ENCODE results near the gene UNC80.
A peak's percentile ranks its signal among the peaks of the same experiment; 100 is the strongest.

Gene UNC80

GRCh38 chr2:209969692-209970091 lies 198.1 kb downstream of the UNC80 start:
- no peak for DNase-seq (ENCODE audit: insufficient read length, low spot score)
- FAIRE-seq: no peak
- TF ChIP-seq SPI1 (IDR thresholded peaks at IDR 0.05; ENCODE audit: low read depth, low read length) (no peak), POLR2A (IDR thresholded peaks at IDR 0.05; ENCODE audit: low read depth, low read length) (no peak), PAX5 (IDR thresholded peaks at IDR 0.05; ENCODE audit: insufficient read depth, low read length, severe bottlenecking) (no peak), POU2F2 (IDR thresholded peaks at IDR 0.05; ENCODE audit: low read depth, low read length) (no peak), TAF1 (IDR thresholded peaks at IDR 0.05; ENCODE audit: low read depth, low read length) (no peak), POLR2AphosphoS5 (IDR thresholded peaks at IDR 0.05; ENCODE audit: low read depth, low read length) (no peak)

GRCh38 chr2:209970271-209970670 lies 198.6 kb downstream of the UNC80 start:
- DNase-seq (ENCODE audit: insufficient read length, low spot score) (no peak), FAIRE-seq (no peak)
- no peak for TF ChIP-seq POLR2A (IDR thresholded peaks at IDR 0.05; ENCODE audit: low read depth, low read length)
- TF ChIP-seq PAX5 (IDR thresholded peaks at IDR 0.05; ENCODE audit: insufficient read depth, low read length, severe bottlenecking): no peak
- TF ChIP-seq POU2F2 (IDR thresholded peaks at IDR 0.05; ENCODE audit: low read depth, low read length): no peak
- TF ChIP-seq SPI1 (IDR thresholded peaks at IDR 0.05; ENCODE audit: low read depth, low read length): no peak
- no peak for TF ChIP-seq TAF1 (IDR thresholded peaks at IDR 0.05; ENCODE audit: low read depth, low read length)
- TF ChIP-seq POLR2AphosphoS5 (IDR thresholded peaks at IDR 0.05; ENCODE audit: low read depth, low read length): no peak

- no peak for FAIRE-seq
- no peak for DNase-seq (ENCODE audit: insufficient read length, low spot score)
- no peak for TF ChIP-seq TAF1 (IDR thresholded peaks at IDR 0.05; ENCODE audit: low read depth, low read length)
- TF ChIP-seq POLR2AphosphoS5 (IDR thresholded peaks at IDR 0.05; ENCODE audit: low read depth, low read length): no peak
- TF ChIP-seq POLR2A (IDR thresholded peaks at IDR 0.05; ENCODE audit: low read depth, low read length): no peak
- no peak for TF ChIP-seq PAX5 (IDR thresholded peaks at IDR 0.05; ENCODE audit: insufficient read depth, low read length, severe bottlenecking)
- TF ChIP-seq SPI1 (IDR thresholded peaks at IDR 0.05; ENCODE audit: low read depth, low read length): no peak
- no peak for TF ChIP-seq POU2F2 (IDR thresholded peaks at IDR 0.05; ENCODE audit: low read depth, low read length)
These were observed 199.1 kb downstream of the UNC80 start for GRCh38 chr2:209970711-209971110.

- TF ChIP-seq SPI1 (IDR thresholded peaks at IDR 0.05; ENCODE audit: low read depth, low read length) (no peak), PAX5 (IDR thresholded peaks at IDR 0.05; ENCODE audit: insufficient read depth, low read length, severe bottlenecking) (no peak), POLR2AphosphoS5 (IDR thresholded peaks at IDR 0.05; ENCODE audit: low read depth, low read length) (no peak), TAF1 (IDR thresholded peaks at IDR 0.05; ENCODE audit: low read depth, low read length) (no peak), POLR2A (IDR thresholded peaks at IDR 0.05; ENCODE audit: low read depth, low read length) (no peak)
- FAIRE-seq (no peak), DNase-seq (ENCODE audit: insufficient read length, low spot score) (no peak)
These were observed 201.7 kb downstream of the UNC80 start for GRCh38 chr2:209973328-209973727.

- TF ChIP-seq PAX5 (IDR thresholded peaks at IDR 0.05; ENCODE audit: insufficient read depth, low read length, severe bottlenecking): no peak
- no peak for TF ChIP-seq SPI1 (IDR thresholded peaks at IDR 0.05; ENCODE audit: low read depth, low read length)
- no peak for TF ChIP-seq POLR2A (IDR thresholded peaks at IDR 0.05; ENCODE audit: low read depth, low read length)
- no peak for TF ChIP-seq TAF1 (IDR thresholded peaks at IDR 0.05; ENCODE audit: low read depth, low read length)
- TF ChIP-seq POU2F2 (IDR thresholded peaks at IDR 0.05; ENCODE audit: low read depth, low read length): no peak
- FAIRE-seq: no peak
- DNase-seq (ENCODE audit: insufficient read length, low spot score): no peak
These were observed 202.9 kb downstream of the UNC80 start for GRCh38 chr2:209974576-209974975.

- no peak for TF ChIP-seq POLR2A (IDR thresholded peaks at IDR 0.05; ENCODE audit: low read depth, low read length)
- peak; percentile 49 for TF ChIP-seq SPI1 (IDR thresholded peaks at IDR 0.05; ENCODE audit: low read depth, low read length)
- FAIRE-seq (no peak), DNase-seq (ENCODE audit: insufficient read length, low spot score) (no peak)
These were observed 205.2 kb downstream of the UNC80 start for GRCh38 chr2:209976698-209977385.

- peak; percentile 11 for DNase-seq (ENCODE audit: insufficient read length, low spot score)
- peak; percentile 28 for FAIRE-seq
- TF ChIP-seq POU2F2 (IDR thresholded peaks at IDR 0.05; ENCODE audit: low read depth, low read length): no peak
- TF ChIP-seq POLR2AphosphoS5 (IDR thresholded peaks at IDR 0.05; ENCODE audit: low read depth, low read length): no peak
- no peak for TF ChIP-seq PAX5 (IDR thresholded peaks at IDR 0.05; ENCODE audit: insufficient read depth, low read length, severe bottlenecking)
- no peak for TF ChIP-seq POLR2A (IDR thresholded peaks at IDR 0.05; ENCODE audit: low read depth, low read length)
- TF ChIP-seq SPI1 (IDR thresholded peaks at IDR 0.05; ENCODE audit: low read depth, low read length): no peak
- TF ChIP-seq TAF1 (IDR thresholded peaks at IDR 0.05; ENCODE audit: low read depth, low read length): no peak
These were observed 206.0 kb downstream of the UNC80 start for GRCh38 chr2:209977386-209978239.

GRCh38 chr2:209984291-209984690 lies 212.7 kb downstream of the UNC80 start:
- DNase-seq (ENCODE audit: insufficient read length, low spot score): no peak
- FAIRE-seq: no peak
- TF ChIP-seq SPI1 (IDR thresholded peaks at IDR 0.05; ENCODE audit: low read depth, low read length) (no peak), TAF1 (IDR thresholded peaks at IDR 0.05; ENCODE audit: low read depth, low read length) (no peak), PAX5 (IDR thresholded peaks at IDR 0.05; ENCODE audit: insufficient read depth, low read length, severe bottlenecking) (no peak), POU2F2 (IDR thresholded peaks at IDR 0.05; ENCODE audit: low read depth, low read length) (no peak), POLR2A (IDR thresholded peaks at IDR 0.05; ENCODE audit: low read depth, low read length) (no peak), POLR2AphosphoS5 (IDR thresholded peaks at IDR 0.05; ENCODE audit: low read depth, low read length) (no peak)

- TF ChIP-seq SPI1 (IDR thresholded peaks at IDR 0.05; ENCODE audit: low read depth, low read length) (no peak), PAX5 (IDR thresholded peaks at IDR 0.05; ENCODE audit: insufficient read depth, low read length, severe bottlenecking) (no peak), POU2F2 (IDR thresholded peaks at IDR 0.05; ENCODE audit: low read depth, low read length) (no peak), POLR2AphosphoS5 (IDR thresholded peaks at IDR 0.05; ENCODE audit: low read depth, low read length) (no peak), TAF1 (IDR thresholded peaks at IDR 0.05; ENCODE audit: low read depth, low read length) (no peak), POLR2A (IDR thresholded peaks at IDR 0.05; ENCODE audit: low read depth, low read length) (no peak)
- FAIRE-seq: no peak
- DNase-seq (ENCODE audit: insufficient read length, low spot score): no peak
These were observed 214.2 kb downstream of the UNC80 start for GRCh38 chr2:209985874-209986273.

Data from GM12891 (cell line).